Parathyroid adenoma (tissue), 2 donors: ENCODE data around the gene PRTN3.

Source experiments
- H2AFZ ChIP-seq: fragments of 300-600 bp; sonication (generic); one replicate; pipeline ENCODE4 v1.7.0; 2017; ENCODE audit warnings: antibody characterized with exemption, mild to moderate bottlenecking
- H3K27ac ChIP-seq: fragments of 300-600 bp; sonication (generic); one replicate; pipeline ENCODE4 v1.7.0; 2017
- H3K27me3 ChIP-seq: fragments of 300-600 bp; sonication (generic); one replicate; pipeline ENCODE4 v1.7.0; 2017; ENCODE audit warnings: low read length; ENCODE audit not compliant: control insufficient read depth, insufficient read depth
- H3K36me3 ChIP-seq: fragments of 300-600 bp; sonication (generic); one replicate; pipeline ENCODE4 v1.7.0; 2017; ENCODE audit warnings: low read length; ENCODE audit not compliant: control insufficient read depth, insufficient read depth
- H3K4me1 ChIP-seq: fragments of 300-600 bp; sonication (generic); one replicate; pipeline ENCODE4 v1.7.0; 2017; ENCODE audit warnings: control low read depth
- H3K4me2 ChIP-seq: fragments of 300-600 bp; sonication (generic); one replicate; pipeline ENCODE4 v1.7.0; 2017; ENCODE audit warnings: low read length
- H3K4me3 ChIP-seq: fragments of 300-600 bp; sonication (generic); one replicate; pipeline ENCODE4 v1.7.0; 2017; ENCODE audit warnings: low read depth, low read length
- H3K79me2 ChIP-seq: fragments of 300-600 bp; sonication (generic); one replicate; pipeline ENCODE4 v1.7.0; 2017; ENCODE audit warnings: control low read depth
- H3K9ac ChIP-seq: fragments of 300-600 bp; sonication (generic); one replicate; pipeline ENCODE4 v1.7.0; 2017; ENCODE audit warnings: mild to moderate bottlenecking
- H3K9me3 ChIP-seq: fragments of 300-600 bp; sonication (generic); one replicate; pipeline ENCODE4 v1.7.0; 2017; ENCODE audit warnings: low read length; ENCODE audit not compliant: control insufficient read depth
- CTCF ChIP-seq: fragments of 300-600 bp; sonication (generic); IDR thresholded peaks from one replicate; pipeline ENCODE4 v1.7.0; 2017; ENCODE audit warnings: antibody characterized with exemption, mild to moderate bottlenecking
- donor health status: primary hyperparathyroidism.

PRTN3 gene

GRCh38 chr19:870314-870713 lies 29.5 kb downstream of the PRTN3 start:
- Histone ChIP-seq H3K4me1 (no peaks in the 10 kb centered on the region), H3K36me3 (no peaks in the 10 kb centered on the region), H2AFZ (no peak overlapping the region), H3K79me2 (no peaks in the 10 kb centered on the region), H3K27me3 (no peaks in the 10 kb centered on the region), H3K27ac (no peak overlapping the region), H3K9ac (no peak overlapping the region), H3K4me3 (no peak overlapping the region), H3K4me2 (no peak overlapping the region), H3K9me3 (no peaks in the 10 kb centered on the region)
- TF ChIP-seq CTCF: no peak

GRCh38 chr19:870963-871401 lies 30.2 kb downstream of the PRTN3 start:
- no peak overlapping the region for H3K9ac ChIP-seq
- no peaks in the 10 kb centered on the region for H3K27me3 ChIP-seq
- TF ChIP-seq CTCF: no peak
- no peaks in the 10 kb centered on the region for H3K36me3 ChIP-seq
- H3K79me2 ChIP-seq: no peaks in the 10 kb centered on the region
- no peaks in the 10 kb centered on the region for H3K4me1 ChIP-seq
- H3K4me2 ChIP-seq: no peak overlapping the region
- H3K27ac ChIP-seq: no peak overlapping the region
- H3K9me3 ChIP-seq: no peaks in the 10 kb centered on the region
- no peak overlapping the region for H2AFZ ChIP-seq
- no peak overlapping the region for H3K4me3 ChIP-seq

DNA sequence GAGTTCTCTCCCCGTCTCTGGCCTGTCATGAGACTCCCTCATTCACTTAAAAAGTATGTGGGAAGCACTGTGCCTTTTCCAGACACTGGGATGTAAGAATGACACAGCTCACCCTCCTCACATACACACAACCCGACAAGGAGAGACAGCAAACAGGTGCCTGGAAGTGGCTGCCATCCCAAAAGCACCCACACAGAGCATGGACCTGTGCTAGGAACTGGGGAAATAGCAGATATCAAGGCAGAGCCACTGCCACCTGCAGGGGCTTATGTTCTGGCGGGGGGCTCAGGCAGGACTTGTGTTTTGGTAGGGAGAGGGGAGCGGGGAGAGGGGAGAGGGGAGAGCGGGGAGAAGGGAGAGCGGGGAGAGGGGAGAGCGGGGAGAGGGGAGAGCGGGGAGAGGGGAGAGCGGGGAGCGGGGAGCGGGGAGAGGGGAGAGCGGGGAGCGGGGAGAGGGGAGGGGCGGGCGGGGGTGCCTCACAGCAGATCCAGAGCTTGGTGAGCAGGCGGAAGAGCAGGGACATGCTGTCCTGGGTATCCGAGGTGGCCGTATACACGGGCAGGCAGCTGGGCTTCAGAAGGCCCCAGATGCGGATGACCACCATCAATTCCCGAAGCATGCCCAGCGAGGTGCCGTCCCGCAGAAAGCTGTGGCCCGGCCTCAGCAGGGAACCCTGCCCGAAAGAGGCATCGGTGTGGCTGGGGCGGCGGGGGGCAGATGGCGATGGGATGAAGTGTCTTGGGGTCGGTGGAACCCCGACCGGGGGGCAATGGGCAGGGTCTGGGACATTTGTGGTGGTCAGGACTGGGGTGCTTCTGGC lies 30.9 kb downstream of the PRTN3 start:
- H3K27me3 ChIP-seq: no peaks in the 10 kb centered on the region
- H3K27ac ChIP-seq: no peak overlapping the region
- H3K4me1 ChIP-seq: no peaks in the 10 kb centered on the region
- H3K4me2 ChIP-seq: no peak overlapping the region
- no peaks in the 10 kb centered on the region for H3K79me2 ChIP-seq
- no peak overlapping the region for H3K4me3 ChIP-seq
- TF ChIP-seq CTCF: no peak
- no peak overlapping the region for H2AFZ ChIP-seq
- no peak overlapping the region for H3K9ac ChIP-seq
- no peaks in the 10 kb centered on the region for H3K9me3 ChIP-seq
- no peaks in the 10 kb centered on the region for H3K36me3 ChIP-seq

- H3K27ac ChIP-seq: no peak overlapping the region
- no peaks in the 10 kb centered on the region for H3K79me2 ChIP-seq
- H3K36me3 ChIP-seq: no peaks in the 10 kb centered on the region
- no peaks in the 10 kb centered on the region for H3K27me3 ChIP-seq
- no peak for TF ChIP-seq CTCF
- no peak overlapping the region for H3K4me2 ChIP-seq
- H3K4me1 ChIP-seq: no peaks in the 10 kb centered on the region
- H3K9ac ChIP-seq: no peak overlapping the region
- H3K4me3 ChIP-seq: no peak overlapping the region
- H3K9me3 ChIP-seq: no peaks in the 10 kb centered on the region
- H2AFZ ChIP-seq: no peak overlapping the region
These were observed 31.6 kb downstream of the PRTN3 start for GRCh38 chr19:872266-872951.
